Activated CD8-positive, alpha-beta memory T cell treated with anti-CD3 and anti-CD28 coated beads for 36 hours (primary cell): ENCODE results near the gene DISP2. TPM values are rescaled to one million over a fixed set of nuclear protein-coding genes. Genes with fewer than 3 reads are reported as not detected.

Experiments used
- CTCF ChIA-PET: fragments of 350-600 bp; sonication (Branson Sonifier 250); formaldehyde crosslinking; loops from one replicate; lab custom pipeline; 2021; ENCODE audit warnings: antibody characterized with exemption; lab: Charles Lee
- POLR2A ChIA-PET: fragments of 350-600 bp; sonication (Branson Sonifier 250); formaldehyde crosslinking; loops from one replicate; lab custom pipeline; 2021; ENCODE audit warnings: antibody characterized with exemption; lab: Charles Lee
- total RNA-seq, 2 experiments: library from RNA; stranded (reverse); gene quantifications; one replicate each; pipeline ENCODE4 v1.2.3, GENCODE V29; 2021

DISP2 gene
- total RNA-seq, 2 experiments from 2014 or later = 0.15 to 0.36 TPM

DNA sequence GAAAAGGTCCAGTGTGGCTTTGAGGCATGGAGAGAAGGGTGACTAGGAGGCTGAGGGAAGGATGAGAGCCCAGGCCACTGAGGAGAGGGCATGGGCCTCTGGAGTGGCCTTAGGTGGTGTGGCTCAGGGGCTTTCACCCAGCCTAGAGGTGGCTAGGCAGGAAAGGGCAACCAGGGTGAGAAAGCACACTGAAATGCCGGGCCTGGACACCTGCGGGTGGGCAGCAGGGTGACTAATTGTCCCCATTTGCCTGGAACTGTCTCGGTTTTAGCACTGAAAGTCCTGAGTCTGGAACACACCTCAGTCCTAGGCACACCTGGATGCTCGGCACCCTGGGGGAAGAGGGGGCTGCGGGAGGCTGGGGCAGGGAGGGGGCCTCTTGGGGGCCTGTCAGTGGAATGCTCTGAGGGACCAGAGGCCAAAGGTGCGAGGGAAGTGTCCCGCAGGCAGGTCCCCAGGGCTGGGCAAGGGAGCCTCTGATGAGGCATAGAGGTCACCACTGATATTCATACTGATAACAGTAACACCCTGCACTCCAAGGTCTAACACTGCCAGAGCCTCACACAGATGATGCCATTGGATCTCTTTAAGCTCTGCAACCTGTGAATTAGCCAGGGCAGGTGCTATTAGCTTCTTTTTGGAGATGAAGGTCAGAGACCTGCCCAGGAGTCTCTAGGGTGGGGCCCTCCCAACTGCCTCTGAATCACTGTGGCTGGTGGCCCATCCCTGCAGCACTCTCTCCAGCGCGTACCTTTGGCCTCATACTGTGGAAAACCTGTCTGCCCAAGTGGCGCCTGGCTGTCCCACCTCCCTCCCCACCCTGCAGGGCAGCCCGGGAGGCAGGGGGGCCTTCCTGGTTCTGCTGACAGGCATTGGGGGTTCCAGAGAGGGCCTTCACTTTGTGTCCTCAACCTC is 10.2 kb upstream of the DISP2 start:
- ChIA-PET POLR2A (interaction anchor here (0.6 kb wide), 1 partner anchor 130 kb away, joined by 6 read pairs; no protein-coding TSS in a partner anchor), CTCF (interaction anchor here (2.6 kb wide), 1 partner anchor 9 kb away, joined by 11 read pairs; no protein-coding TSS in a partner anchor)

DNA sequence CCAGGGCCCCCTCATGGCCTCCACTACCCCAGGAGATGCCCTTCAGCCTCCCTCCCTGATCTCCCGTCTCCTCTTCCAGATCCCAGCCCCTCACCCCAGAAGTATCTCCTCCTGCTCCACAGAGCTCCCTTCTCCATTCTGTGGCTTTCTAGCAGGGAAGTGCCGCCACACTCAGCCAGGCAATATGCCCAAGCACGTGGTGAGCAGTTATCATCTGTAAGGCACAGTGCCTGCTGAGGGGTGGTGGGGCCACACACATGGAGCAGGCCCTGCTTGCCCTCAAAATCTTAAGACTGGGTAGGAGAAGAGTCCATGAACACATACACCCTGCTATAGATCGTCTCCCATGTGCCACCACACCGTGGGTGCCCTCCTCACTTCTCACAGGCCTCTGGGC is 9.5 kb upstream of the DISP2 start:
- CTCF ChIA-PET = interaction anchor here (2.6 kb wide), 1 partner anchor 10 kb away, joined by 11 read pairs; no protein-coding TSS in a partner anchor

DNA sequence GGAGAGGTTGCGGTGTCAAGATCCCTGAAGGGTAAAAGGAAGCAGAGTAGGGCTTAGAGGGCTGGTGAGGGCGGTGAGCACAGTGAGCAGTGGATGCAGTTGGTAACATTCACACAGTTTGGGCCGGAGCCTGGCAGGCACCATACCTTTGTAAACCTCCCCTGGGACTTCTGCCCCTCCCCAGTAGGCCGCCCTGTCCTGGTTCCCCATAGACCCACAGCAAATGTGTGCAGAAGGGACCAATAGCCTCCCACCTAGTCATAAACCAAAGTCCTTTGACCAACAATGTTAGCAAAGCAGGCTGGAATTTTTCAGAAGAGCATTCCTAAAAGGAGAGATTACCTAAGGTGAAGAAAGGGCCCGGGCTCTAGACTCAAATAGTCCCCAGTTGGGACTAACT is 8.9 kb upstream of the DISP2 start:
- ChIA-PET CTCF (interaction anchor here (2.6 kb wide), 1 partner anchor 11 kb away, joined by 11 read pairs; no protein-coding TSS in a partner anchor), POLR2A (no interaction called here)

More for the DNA sequence above, 9.5 kb upstream of the DISP2 start:
- POLR2A ChIA-PET = interaction anchor here (0.6 kb wide), 1 partner anchor 129 kb away, joined by 6 read pairs; no protein-coding TSS in a partner anchor

- ChIA-PET POLR2A (no interaction called here), CTCF (interaction anchor here (1.0 to 1.7 kb wide), 4 partner anchors 8 to 64 kb away, joined by 3 to 6 read pairs (median 4); no protein-coding TSS in a partner anchor)
These were observed 5.6 kb upstream of the DISP2 start for GRCh38 chr15:40352281-40352901.

DNA sequence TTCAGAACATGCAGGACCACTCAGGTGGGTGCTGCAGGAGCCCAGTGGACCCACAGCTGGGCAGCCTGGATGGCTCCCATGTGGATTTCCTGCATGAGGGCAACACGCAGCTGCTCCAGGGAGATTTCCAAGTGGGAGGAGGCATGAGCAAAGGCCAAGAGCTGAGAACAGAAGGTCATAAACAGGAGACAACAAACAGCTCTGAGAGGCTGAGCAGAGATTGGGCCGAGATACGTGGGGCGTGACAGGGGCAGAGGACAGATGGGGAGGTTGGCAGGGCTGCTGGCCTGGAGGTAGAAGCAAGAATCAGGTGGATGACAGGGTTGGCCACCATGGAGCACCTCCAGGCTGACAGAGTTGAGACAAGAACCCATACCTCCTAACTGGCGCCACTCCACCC is 4.3 kb upstream of the DISP2 start:
- POLR2A ChIA-PET = no interaction called here
- CTCF ChIA-PET = interaction anchor here (0.7 to 1.3 kb wide), 3 partner anchors 13 to 68 kb away, joined by 3 to 4 read pairs (median 3); no protein-coding TSS in a partner anchor

DNA sequence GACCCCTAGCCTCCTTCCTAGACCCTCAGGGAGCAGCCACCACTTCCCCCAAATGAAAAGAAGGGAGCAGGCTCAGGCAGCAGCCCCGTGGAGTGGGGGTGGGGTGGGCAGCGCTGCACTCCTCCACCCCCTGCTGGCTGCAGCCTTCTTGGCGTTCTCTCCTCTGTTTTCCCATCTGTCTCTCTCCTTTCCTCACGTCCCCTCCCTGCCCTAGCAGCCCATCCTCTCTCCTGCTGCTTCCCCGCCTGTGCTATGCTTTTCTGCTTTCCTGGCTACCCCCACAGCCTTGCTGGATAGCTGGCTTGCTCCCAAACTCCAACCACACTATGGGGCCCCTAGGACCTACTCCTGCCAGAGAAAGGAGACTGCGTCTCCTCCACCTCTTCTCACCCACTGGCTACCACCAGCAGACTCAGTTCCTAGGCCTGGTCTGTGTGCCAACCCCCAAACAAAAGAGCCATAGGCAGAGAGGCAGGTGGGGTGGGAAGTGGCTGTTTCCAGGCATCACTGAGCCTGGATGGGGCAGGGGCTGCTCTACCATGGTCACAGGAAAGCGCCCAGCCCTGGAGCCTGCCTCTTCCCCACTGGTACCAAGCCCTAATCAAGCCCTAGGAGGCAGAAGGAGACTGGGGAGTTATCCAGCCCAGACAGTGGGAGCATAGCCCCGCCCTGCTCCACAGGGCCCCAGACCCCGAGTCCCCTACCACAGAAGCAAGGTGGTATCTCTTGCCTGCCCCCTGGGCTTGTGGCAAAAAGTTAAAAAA is 3.4 kb upstream of the DISP2 start:
- CTCF ChIA-PET = interaction anchor here (0.7 to 4.2 kb wide), 6 partner anchors 10 to 80 kb away, joined by 3 to 21 read pairs (median 7); no protein-coding TSS in a partner anchor

GRCh38 chr15:40355976-40356585 is 1.9 kb upstream of the DISP2 start:
- ChIA-PET POLR2A (no interaction called here), CTCF (interaction anchor here (1.0 to 4.2 kb wide), 5 partner anchors 11 to 19 kb away, joined by 4 to 21 read pairs (median 11); partner anchors contain the start of gene CCDC9B)

More for the DNA sequence above, 3.4 kb upstream of the DISP2 start:
- POLR2A ChIA-PET = no interaction called here

GRCh38 chr15:40357246-40357645 is 773 bp upstream of the DISP2 start:
- CTCF ChIA-PET = interaction anchor here (1.0 to 4.2 kb wide), 5 partner anchors 10 to 65 kb away, joined by 3 to 21 read pairs (median 4); no protein-coding TSS in a partner anchor

DNA sequence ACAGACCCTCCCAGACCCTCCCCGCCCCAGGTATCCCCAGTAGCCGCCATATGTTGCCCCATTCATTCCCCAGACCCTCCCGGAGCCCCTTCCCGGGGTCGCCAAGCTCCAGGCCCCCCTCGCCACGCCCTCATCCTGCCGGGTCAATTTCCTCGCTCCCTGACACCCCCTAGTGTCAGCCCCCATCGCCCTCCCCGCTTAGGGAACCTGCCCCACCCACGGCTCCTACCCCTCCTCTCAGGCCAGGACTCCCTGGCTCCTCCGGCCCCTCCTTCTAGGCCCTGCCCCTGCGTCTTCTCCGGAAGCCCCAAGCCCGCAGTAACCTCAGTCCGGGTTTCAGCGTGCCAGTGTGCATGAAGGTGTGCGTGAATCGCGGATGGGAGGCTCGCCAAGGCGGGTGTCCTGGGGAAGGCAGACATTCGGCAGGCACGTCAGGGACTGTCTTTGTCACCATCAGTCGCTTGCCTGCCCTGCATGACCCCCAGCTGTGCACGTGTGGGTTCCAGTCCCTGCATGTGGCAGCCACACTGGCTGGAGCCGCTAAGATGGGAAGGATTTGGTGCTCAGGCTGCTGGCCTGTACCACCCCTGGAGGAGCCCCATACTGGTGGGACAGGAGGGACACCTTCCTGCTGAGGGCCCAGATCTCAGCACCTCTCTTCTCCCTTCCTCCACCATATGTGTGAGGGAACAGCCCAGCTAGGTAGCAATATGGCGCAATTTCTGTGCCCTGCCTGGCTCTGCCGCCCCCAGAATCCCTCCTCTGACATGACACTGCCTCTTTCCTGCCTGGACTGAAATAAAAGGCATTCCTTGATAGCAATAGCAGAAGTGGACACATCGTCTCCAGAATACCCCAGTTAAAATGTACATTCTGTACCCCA is 693 bp downstream of the DISP2 start:
- ChIA-PET POLR2A (interaction anchor here (0.5 to 0.6 kb wide), 2 partner anchors 22 to 47 kb away, joined by 3 to 4 read pairs; no protein-coding TSS in a partner anchor), CTCF (interaction anchor here (0.6 to 4.2 kb wide), 2 partner anchors 9 to 75 kb away, joined by 4 to 21 read pairs; no protein-coding TSS in a partner anchor)

More at GRCh38 chr15:40357246-40357645, 773 bp upstream of the DISP2 start:
- POLR2A ChIA-PET = no interaction called here

- POLR2A ChIA-PET = no interaction called here
These were observed 2.0 kb downstream of the DISP2 start for GRCh38 chr15:40360015-40360414.

DNA sequence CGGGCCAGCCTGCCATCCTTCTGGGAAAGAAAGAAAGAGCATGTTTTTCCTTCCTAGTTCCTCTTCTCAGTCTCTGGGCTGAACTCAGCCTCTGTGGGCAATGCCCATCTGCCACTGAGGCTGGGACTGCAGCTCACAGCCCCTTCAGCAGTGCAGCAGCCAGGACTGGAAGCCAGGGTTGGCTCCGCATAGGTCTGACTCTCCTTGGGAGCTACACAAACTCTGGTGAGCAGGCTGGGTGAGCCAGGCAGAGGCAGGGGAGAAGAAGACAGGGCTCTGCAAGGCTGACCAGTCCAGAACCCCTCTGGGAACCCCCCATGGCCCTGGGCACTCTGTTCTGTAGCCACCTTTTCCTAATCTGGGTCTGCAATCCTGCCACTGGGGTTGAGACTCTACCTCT is 3.6 kb downstream of the DISP2 start:
- CTCF ChIA-PET = no interaction called here
- POLR2A ChIA-PET = no interaction called here

More at GRCh38 chr15:40360015-40360414, 2.0 kb downstream of the DISP2 start:
- CTCF ChIA-PET = interaction anchor here (1.2 kb wide), 1 partner anchor 16 kb away, joined by 3 read pairs; no protein-coding TSS in a partner anchor

DNA sequence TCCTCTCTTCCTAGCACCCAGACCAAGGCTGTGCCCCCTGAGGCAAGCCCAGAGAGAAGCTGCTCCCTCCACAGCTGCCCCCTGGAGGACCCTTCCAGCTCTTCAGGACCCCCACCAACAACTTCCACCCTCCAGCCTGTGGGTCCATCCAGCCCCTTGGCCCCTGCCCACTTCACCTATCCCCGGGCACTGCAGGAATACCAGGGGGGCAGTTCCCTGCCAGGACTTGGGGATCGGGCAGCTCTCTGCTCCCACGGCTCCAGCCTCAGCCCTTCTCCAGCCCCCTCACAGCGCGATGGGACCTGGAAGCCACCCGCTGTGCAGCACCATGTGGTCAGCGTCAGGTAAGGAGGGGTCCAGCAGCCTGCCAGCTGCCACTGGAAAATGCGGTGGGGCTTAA is 5.6 kb downstream of the DISP2 start:
- ChIA-PET POLR2A (no interaction called here), CTCF (interaction anchor here (1.4 to 1.5 kb wide), 2 partner anchors 26 to 58 kb away, joined by 3 to 5 read pairs; no protein-coding TSS in a partner anchor)

DNA sequence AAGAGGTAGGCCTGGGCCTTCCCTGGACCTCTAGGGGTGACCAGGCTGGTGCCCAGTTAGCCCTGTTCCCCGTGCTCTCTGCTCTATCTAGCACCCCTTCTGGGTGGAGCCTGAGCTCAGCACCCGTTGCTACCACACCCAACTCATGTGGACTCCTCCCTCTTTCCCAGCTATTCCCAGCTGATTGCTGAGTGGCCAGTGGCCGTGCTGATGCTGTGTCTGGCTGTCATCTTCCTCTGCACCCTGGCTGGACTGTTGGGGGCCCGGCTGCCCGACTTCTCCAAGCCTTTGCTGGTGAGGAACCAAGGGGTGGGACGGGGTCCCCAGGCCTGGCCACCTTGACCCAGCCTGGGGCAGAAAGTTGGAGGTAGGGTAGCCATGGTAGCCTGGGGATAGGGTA is 6.2 kb downstream of the DISP2 start:
- ChIA-PET CTCF (interaction anchor here (0.7 to 1.4 kb wide), 2 partner anchors 14 to 26 kb away, joined by 3 read pairs; no protein-coding TSS in a partner anchor), POLR2A (no interaction called here)

DNA sequence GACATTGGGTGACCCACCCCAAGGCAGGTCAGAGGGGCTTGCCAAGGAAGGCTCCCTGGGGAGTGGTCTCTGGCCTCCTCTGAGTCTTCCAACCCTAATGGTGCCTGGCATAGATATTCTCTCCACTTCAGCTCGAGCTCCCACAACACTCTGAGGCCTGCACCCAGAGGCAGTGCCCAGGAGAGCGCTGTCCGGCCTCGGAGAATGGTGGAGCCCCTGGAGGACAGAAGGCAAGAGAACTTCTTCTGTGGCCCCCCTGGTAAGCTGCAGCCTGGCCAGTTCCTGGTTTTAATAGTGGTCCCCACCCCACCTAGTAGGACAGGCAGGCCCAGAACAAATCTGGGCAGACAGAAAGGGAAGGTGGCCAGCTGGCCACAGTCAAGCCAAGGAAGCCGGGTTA is 7.0 kb downstream of the DISP2 start:
- ChIA-PET CTCF (interaction anchor here (1.0 kb wide), 2 partner anchors 15 to 57 kb away, joined by 3 to 6 read pairs; no protein-coding TSS in a partner anchor), POLR2A (no interaction called here)

GRCh38 chr15:40365624-40366456 is 7.8 kb downstream of the DISP2 start:
- CTCF ChIA-PET = interaction anchor here (0.7 to 3.5 kb wide), 6 partner anchors 9 to 57 kb away, joined by 3 to 21 read pairs (median 5); partner anchors contain the start of gene DISP2
- POLR2A ChIA-PET = no interaction called here
